Measurements from ENCODE around the gene RCOR1.

DNA sequence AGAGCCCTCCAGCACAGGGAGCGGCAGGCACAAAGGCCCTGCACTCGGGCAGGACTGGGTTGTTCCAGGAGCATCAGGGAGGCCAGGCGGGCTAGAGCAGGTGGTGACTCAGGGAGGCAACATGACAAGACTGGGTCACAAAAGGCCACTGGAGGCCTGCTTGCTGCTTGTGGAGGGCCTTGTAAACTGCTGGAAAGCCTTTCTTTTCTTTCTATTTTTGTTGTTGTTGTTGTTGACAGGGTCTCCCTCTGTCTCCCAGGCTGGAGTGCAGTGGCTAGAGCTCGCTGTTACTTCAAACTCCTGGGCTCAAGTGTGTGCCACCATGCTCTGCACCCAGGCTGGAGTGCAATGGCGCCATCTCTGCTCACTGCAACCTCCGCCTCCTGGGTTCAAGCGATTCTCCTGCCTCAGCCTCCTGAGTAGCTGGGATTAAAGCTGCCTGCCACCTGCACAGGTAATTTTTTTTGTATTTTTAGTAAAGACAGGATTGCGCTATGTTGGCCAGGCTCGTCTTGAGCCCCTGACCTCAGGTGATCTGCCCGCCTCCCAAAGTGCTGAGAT is 11.8 kb upstream of the RCOR1 start:
- TF ChIP-seq, protein P1, sequence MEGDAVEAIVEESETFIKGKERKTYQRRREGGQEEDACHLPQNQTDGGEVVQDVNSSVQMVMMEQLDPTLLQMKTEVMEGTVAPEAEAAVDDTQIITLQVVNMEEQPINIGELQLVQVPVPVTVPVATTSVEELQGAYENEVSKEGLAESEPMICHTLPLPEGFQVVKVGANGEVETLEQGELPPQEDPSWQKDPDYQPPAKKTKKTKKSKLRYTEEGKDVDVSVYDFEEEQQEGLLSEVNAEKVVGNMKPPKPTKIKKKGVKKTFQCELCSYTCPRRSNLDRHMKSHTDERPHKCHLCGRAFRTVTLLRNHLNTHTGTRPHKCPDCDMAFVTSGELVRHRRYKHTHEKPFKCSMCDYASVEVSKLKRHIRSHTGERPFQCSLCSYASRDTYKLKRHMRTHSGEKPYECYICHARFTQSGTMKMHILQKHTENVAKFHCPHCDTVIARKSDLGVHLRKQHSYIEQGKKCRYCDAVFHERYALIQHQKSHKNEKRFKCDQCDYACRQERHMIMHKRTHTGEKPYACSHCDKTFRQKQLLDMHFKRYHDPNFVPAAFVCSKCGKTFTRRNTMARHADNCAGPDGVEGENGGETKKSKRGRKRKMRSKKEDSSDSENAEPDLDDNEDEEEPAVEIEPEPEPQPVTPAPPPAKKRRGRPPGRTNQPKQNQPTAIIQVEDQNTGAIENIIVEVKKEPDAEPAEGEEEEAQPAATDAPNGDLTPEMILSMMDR (IDR thresholded peaks at IDR 0.05; ENCODE audit: poor library complexity, severe bottlenecking): no peak
- no peak for TF ChIP-seq RAD21 (conservative IDR thresholded peaks at IDR 0.05)
- no peak for TF ChIP-seq POLR2AphosphoS5 (IDR thresholded peaks at IDR 0.05)
- no peak for TF ChIP-seq MXI1 (conservative IDR thresholded peaks at IDR 0.05; ENCODE audit: poor library complexity, severe bottlenecking)
- no peak for TF ChIP-seq TAF1 (IDR thresholded peaks at IDR 0.05; ENCODE audit: low read depth)

All from neural cell (in vitro differentiated cells).